ENCODE measurements around the gene ZNF234.

DNA sequence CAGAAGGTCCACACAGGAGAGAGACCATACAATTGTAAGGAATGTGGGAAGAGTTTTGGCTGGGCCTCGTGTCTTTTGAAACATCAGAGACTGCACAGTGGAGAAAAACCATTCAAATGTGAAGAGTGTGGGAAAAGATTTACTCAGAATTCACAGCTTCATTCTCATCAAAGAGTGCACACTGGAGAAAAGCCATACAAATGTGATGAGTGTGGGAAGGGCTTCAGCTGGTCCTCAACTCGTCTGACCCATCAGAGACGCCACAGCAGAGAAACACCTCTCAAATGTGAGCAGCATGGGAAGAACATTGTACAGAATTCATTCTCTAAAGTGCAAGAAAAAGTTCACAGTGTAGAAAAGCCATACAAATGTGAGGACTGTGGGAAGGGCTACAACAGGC is 33.6 kb upstream of the ZNF234 start:
- TF ChIP-seq CTCF (IDR thresholded peaks at IDR 0.05): no peak
- no peak for TF ChIP-seq POLR2A (IDR thresholded peaks at IDR 0.05)

All from gastroesophageal sphincter (tissue), 3 donors.